HG03108 (cell line): ENCODE data around the gene GALNT18.

ENCODE experiments used
- ATAC-seq: cut with Tn5 transposase; IDR thresholded peaks from one replicate; pipeline ENCODE4 v1.9.1; 2021; ENCODE audit warnings: moderate library complexity; ENCODE audit not compliant: unreplicated experiment

The GALNT18 gene

DNA sequence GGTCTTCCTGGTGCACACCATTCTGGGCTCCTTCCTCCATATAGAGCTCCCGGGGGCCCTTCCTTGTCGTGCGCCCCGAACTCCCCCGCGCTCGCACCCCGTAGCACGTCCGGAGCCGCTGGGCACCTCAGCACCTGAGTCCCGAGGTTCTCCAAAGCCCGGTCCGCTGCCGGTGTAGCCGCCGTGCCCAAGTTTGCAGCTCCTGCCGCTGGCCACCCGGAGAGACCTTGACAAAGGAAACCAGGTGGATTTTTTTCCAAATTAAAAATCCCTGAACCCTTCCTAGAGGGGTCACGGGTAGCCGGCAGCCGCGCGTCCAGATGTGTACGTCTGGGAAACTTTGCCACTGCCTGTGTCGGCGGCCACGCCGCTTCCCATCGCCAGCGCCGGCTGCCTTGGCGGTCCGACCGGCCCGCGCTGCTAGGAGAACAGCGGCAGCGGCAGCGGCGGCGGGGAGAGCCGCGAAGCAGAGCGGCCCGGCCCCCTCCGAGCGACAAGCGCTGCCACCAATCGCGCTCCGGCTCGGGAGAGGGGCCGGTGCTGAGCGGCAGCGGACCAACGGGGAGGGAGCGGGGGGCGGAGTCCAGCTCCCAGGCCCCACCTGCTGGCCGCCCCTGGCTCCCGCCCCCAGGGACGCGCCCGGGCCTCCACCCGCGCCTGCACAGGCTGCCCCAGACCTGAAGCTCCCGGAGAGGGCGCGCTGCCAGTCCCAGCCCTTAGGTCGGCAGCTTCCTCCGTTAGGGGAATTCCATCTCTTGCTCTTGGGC is at the start of gene GALNT18:
Gene GALNT18, minus strand, starts transcription at position 433 of the 767 bp plus-strand sequence.
- ATAC-seq: peak; percentile 91

- ATAC-seq: no peak
Observed at GRCh38 chr11:11670574-11670973, 48.8 kb upstream of the GALNT18 start.

DNA sequence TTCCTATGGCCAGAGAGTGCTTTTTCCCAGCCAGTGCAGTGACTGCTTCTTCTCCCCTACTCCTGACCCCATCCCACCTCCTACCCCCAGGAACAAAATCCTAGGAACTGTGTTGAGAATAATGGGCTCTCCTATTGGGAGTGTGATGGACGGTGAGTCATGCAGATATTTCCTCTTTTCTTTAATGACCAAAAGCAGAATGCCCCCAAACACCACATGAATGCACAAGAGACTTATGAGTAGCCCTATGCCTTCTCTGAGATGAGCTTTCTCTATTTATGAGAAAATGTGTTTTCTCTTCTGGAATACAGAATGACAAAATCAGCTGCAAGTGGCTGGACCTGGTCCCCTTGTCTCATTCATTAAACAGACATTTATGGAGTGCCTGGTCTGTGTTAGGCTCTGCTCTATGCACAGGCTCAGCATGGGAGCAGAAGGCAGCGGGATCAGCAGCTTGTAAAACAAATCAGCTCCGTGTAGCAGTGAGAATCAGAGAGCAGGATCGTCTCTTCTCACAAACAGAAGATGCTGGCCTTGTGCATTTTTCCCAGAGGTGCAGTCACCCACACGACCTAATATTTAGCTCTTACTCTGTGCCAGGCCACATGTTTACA is 47.5 kb upstream of the GALNT18 start:
- no peak for ATAC-seq

GRCh38 chr11:11668781-11669180 is 47.0 kb upstream of the GALNT18 start:
- no peak for ATAC-seq

DNA sequence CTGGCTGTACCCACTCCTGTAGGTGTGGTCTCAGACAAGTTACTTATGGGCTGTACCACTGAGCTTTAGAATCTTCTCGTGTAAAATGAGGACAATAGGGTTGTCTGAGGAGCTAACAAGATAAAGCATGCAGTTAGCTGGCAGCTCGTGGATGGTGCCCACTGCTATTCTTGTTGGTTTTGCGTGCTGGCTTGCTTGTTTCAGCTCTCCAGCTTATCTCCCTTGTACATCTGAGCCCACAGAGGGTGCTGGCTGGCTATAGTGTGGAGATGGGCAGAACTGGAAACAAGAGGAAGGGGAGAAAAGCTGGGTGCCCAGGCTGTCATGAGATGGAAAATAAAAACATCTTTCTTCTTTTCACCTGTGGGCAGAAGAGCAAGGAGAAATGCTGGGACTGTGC is 46.5 kb upstream of the GALNT18 start:
- ATAC-seq: no peak

- no peak for ATAC-seq
Observed at GRCh38 chr11:11667056-11667455, 45.3 kb upstream of the GALNT18 start.

GRCh38 chr11:11665407-11665806 is 43.6 kb upstream of the GALNT18 start:
- no peak for ATAC-seq

DNA sequence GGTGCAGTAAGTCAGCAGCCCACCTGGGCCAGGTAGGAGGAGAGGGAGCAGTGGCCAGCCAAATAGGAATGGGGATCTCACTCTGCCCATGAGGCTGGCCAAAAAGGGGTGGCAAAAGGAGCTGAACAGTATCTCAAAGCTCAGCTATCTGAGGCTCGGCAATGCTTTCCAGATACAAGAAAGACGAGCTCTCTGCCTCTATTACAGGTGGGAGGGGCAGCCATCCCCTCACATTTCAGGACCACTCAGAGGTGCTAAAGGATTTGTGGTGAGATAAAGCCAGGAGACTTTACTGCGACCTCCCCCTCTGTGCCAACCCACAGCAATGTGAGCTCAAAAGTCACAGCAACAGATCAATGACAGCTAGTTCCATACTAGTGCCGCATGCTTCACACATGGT is 42.1 kb upstream of the GALNT18 start:
- ATAC-seq: no peak

GRCh38 chr11:11662578-11662977 is 40.8 kb upstream of the GALNT18 start:
- no peak for ATAC-seq

DNA sequence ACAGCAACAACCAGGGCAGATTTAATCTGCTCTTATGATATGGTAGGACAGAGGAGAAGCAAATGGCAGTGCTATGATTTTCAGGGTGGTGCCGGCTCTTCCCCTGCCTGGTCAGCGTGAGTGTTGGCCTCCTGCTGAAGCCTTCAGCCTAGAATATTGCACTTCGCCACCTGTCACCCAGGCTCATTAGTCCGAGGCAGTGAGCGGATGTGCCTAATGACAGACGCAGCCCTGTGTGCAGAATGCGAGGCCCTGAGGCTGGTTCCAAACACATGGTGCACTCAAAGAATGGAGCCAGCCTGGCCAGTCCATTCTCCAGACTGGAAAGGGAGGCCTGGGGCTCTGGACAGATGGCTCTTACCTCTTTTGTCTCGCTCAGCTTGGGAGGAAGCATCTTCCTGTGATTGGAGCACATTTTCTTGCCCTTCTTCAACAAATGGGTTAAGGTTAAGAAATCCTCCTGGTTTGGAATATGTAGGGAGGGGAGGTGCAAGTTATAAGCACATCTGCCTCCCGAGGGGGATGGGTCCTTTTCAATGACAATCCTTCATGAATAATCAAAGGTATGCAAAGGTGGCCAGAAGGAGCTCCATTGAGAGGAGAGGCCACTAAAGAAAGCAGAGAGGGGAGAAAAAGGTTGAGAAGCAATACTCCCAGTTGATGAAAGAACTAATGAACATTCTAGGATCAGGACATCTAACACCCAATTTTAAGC is 39.7 kb upstream of the GALNT18 start:
- ATAC-seq: no peak

DNA sequence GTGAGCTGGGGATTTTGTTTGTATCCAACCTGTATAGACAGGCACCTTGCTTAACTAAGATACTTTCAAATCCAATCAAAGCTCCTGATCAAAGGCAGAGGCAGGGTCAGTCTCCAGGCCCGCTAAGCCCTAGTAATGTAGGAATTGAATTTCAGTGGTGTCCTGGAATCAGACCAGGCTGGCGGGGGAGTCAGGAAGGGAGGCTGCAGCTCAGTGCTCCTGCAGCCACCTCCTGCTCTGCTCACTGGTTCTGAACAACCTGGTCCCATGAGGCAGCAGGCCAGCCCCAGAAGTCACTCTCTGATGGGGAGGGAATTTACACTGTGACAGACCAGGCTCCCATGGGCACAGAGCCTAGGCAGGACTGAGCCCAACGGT is 38.5 kb upstream of the GALNT18 start:
- ATAC-seq: no peak

DNA sequence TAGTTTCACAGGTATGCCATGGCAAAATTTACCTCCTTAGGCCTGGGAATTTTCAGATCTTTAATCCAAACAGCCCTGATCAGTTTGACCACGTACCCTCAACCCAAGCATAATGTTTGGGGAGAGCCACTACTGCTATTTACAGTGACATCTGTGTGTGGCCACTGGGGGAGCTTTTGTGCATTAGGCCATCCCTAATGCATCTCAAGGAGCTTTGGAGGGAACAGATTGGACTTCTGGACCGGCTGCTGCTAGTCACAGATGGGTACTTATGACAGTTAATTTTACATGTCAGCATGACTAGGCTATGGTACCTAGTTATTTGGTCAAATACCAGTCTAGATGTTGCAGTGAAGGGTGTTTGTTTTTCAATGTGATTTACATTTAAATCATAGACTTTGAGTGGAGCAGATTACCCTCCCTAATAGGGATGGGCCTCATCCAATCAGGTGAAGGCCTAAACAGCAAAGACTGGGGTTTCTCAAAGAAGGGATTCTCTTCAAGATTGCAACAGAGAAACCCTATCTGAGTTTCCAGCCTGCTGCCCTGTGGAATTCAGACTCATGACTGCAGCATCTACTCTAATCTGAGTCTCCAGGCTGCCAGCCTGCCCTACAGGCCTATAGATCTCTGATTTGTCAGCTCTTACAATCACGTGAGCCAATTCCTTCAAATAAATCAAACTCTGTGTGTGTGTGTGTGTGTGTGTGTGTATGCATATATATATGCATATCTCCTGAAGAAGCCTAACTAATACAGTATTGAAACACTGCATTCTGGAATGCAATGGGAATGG is 38.0 kb upstream of the GALNT18 start:
- ATAC-seq: no peak

- ATAC-seq: no peak
Observed at GRCh38 chr11:11657218-11657955, 35.6 kb upstream of the GALNT18 start.

- no peak for ATAC-seq
Observed at GRCh38 chr11:11641581-11641980, 19.8 kb upstream of the GALNT18 start.

GRCh38 chr11:11640996-11641395 is 19.2 kb upstream of the GALNT18 start:
- ATAC-seq: no peak

- no peak for ATAC-seq
Observed at GRCh38 chr11:11640152-11640551, 18.3 kb upstream of the GALNT18 start.

DNA sequence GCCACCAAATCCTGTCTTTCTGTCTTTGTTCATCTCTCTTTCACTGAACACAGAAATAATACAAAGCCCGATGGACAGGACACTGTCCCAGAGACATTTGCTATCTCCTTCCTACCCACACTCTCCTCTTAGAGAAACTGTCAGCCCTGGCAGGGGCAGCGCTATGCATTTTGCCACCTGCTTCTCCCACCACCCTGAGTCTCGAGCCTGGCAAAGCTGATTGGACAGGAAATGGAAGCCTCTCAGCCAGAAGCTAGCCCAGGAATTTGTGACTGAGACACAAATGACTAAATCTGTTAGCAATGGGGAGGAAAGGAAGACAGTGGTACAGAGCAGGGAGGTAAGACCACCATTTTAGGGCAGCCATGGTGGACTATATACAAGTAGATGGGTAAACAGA is 14.9 kb upstream of the GALNT18 start:
- ATAC-seq: no peak

DNA sequence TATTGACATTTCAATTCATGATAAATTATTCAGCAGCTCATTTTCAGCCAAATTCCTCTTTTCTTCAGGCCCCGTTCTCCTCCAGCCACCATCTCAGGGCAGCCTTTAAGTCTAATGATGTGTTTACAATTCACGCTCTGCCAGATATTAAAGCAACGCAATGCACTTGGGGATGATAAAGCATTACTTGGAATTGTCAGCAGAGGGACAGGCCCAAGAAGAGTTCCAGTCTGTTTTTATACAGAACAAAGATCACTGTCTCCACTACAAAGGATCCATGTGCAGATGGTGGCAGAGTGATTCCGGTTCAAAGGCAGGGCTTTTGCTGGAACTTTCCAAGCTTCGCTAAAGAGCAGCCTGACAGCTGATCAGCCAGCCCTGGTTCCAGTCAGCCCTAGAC is 13.6 kb upstream of the GALNT18 start:
- no peak for ATAC-seq

DNA sequence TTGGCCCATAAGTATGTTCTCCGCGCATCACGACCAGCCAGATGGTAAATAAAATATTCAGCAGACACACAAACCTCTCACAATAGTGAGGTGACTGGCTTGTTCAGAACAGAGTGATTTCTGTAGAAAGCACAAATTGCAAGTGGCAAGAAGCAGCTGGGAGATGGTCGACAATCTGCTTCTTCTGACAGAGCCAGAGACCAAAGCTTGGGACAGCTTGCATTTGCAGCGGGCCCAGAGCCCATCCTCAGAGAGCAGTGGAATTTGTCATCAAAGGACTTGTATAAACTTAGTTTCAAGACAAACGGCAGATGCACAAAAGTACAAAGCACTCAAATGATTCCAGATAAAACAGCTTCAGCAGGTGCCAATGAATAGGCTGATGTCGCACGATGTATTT is 7.6 kb upstream of the GALNT18 start:
- no peak for ATAC-seq

- ATAC-seq: no peak
Observed at GRCh38 chr11:11628651-11629050, 6.8 kb upstream of the GALNT18 start.

DNA sequence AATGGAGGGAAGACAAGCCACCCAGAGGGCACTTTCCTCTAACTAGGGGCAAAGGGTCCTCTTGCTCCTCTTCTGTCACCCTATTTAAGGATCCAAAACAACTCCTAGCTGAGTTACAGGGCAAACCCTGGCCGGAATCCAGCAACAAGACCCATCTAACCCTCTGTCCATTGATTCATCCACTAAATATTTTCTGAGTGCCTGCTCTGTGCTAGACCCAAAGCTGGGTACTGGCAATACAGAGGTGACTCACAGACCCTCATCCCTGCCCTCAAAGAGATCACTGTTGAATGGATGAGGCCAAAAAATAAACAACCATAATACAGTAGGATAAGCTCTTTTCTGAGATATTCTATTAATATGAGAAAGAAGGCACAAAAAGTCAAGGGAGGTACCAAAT is 4.3 kb upstream of the GALNT18 start:
- no peak for ATAC-seq
